ENCODE results near the gene BLTP3A.

Gene BLTP3A

GRCh38 chr6:34829137-34829536 lies 37.3 kb downstream of the BLTP3A start:
- no peak for DNase-seq (ENCODE audit: low spot score)

- no peak for DNase-seq (ENCODE audit: low spot score)
These were observed 41.1 kb downstream of the BLTP3A start for GRCh38 chr6:34832942-34833341.

- DNase-seq (ENCODE audit: low spot score), result no peak
These were observed 43.1 kb downstream of the BLTP3A start for GRCh38 chr6:34834789-34835518.

GRCh38 chr6:34836008-34836407 lies 44.1 kb downstream of the BLTP3A start:
- no peak for DNase-seq (ENCODE audit: low spot score)

GRCh38 chr6:34836451-34836850 lies 44.6 kb downstream of the BLTP3A start:
- no peak for DNase-seq (ENCODE audit: low spot score)

GRCh38 chr6:34837528-34837927 lies 45.6 kb downstream of the BLTP3A start:
- DNase-seq (ENCODE audit: low spot score), result no peak

GRCh38 chr6:34839666-34840352 lies 47.9 kb downstream of the BLTP3A start:
- no peak for DNase-seq (ENCODE audit: low spot score)

Data from cerebellar cortex (tissue), 1 donor.